Right atrium auricular region (tissue), 2 donors: ENCODE measurements around the gene CNTRL. TPM values are rescaled to one million over a fixed set of nuclear protein-coding genes. Genes with fewer than 3 reads are reported as not detected.

Experiments
- DNase-seq: peaks from one replicate; pipeline ENCODE4 v3.0.0-alpha.2; 2019; ENCODE audit warnings: low spot score
- H3K27ac ChIP-seq, 2 donors: fragments of 200-600 bp; sonication (generic); 1 replicate in 1 of 2; 2 replicates in 1 of 2; pipeline ENCODE4 v1.5.1; 2016 to 2019
- H3K27me3 ChIP-seq, 2 donors: fragments of 200-600 bp; sonication (generic); one replicate each; pipeline versions ENCODE4 v1.5.1 to v1.6.0; 2017 to 2019
- H3K36me3 ChIP-seq: fragments of 200-600 bp; sonication (generic); one replicate; pipeline ENCODE4 v1.5.1; 2016
- H3K4me1 ChIP-seq, 2 donors: fragments of 200-600 bp; sonication (generic); one replicate each; pipeline versions ENCODE4 v1.5.1 to v1.6.0; 2017 to 2019
- H3K4me3 ChIP-seq, 2 donors: fragments of 200-600 bp; sonication (generic); 1 replicate in 1 of 2; 2 replicates in 1 of 2; pipeline ENCODE4 v1.5.1; 2017 to 2019; ENCODE audit warnings: mild to moderate bottlenecking in 1 of 2, moderate library complexity in 1 of 2
- H3K9me3 ChIP-seq, 2 donors: fragments of 200-600 bp; sonication (generic); one replicate each; pipeline ENCODE4 v1.5.1; 2019
- CTCF ChIP-seq, 2 donors: fragments of 200-600 bp; sonication (generic); IDR thresholded peaks; one replicate each; pipeline ENCODE4 v1.5.1; 2019; ENCODE audit warnings: antibody characterized with exemption in 2 of 2
- total RNA-seq, 2 donors: library from RNA; depleted of rRNA; stranded (reverse); fragments of >200 nt; gene quantifications; one replicate each; pipeline ENCODE4 v1.1.0, GENCODE V29; 2016

Gene CNTRL
- total RNA-seq, 2 donors from 2014 or later = 3.3 to 6.0 TPM

DNA sequence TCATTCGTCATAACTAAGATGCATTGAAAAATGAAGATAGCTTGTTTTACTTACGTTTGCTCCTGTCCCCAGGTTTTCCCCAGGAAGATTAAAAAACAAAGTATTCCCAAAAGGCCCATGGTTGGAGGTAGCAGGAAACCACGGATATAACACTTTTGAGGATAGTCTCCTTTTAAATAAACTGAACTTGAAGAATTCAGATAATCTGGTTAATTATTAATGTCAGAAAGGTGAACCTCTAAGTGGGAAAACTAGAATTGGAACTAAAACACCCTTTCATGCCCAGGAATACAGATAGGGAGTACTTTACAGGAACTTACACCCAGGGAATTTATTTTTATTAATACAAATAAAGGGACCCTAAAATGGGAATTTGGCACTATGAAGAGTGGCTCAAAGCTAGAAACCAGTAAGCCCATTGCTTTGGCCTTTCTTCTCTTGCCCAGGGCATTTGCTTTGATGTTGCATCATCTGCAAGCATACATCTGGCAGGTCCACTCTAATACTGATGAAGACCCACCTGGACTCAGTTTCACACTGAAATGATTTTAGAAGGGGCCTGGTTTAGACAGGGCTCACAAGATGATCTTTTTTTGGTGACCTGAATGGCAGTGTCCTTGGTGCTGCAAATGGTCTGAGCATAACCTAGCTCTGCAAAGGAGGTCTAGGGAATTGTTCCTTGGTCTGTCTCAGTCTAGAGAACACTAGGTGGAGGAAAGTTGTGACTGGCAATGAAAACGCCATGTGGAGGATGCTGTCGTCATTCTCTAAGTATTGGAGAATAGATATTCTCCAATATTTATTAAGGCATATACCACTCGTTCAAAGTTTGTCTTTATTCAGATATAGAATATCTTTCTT is 24.4 kb upstream of the CNTRL start, which contains the start of gene C5:
C5 (minus strand) TSS at position 148 of the 861 bp plus-strand sequence; CDS start at position 119, 29 bp downstream.
- H3K27me3 ChIP-seq = no peaks in the 10 kb centered on the region
- no peak within 1 kb of the TSS for H3K27ac ChIP-seq
- no peak for TF ChIP-seq CTCF (IDR thresholded peaks at IDR 0.05)
- no peaks in the 10 kb centered on the region for H3K36me3 ChIP-seq
- DNase-seq = no peak
- no peaks in the 10 kb centered on the region for H3K4me1 ChIP-seq
- H3K9me3 ChIP-seq = no peaks in the 10 kb centered on the region
- H3K4me3 ChIP-seq = no peak within 1 kb of the TSS

- Histone ChIP-seq H3K4me1 (no peaks in the 10 kb centered on the region), H3K36me3 (no peaks in the 10 kb centered on the region), H3K27ac (no peak overlapping the region), H3K9me3 (peaks cover 0 to 9% of the 10 kb centered on the region in 2 donors), H3K4me3 (no peak overlapping the region), H3K27me3 (no peaks in the 10 kb centered on the region)
- DNase-seq = no peak
- no peak for TF ChIP-seq CTCF (IDR thresholded peaks at IDR 0.05)
These were observed 21.2 kb upstream of the CNTRL start for GRCh38 chr9:121053544-121053943.

- no peaks in the 10 kb centered on the region for H3K4me1 ChIP-seq
- no peak overlapping the region for H3K4me3 ChIP-seq
- no peaks in the 10 kb centered on the region for H3K36me3 ChIP-seq
- no peak for TF ChIP-seq CTCF (IDR thresholded peaks at IDR 0.05)
- peaks cover 0 to 9% of the 10 kb centered on the region in 2 donors for H3K9me3 ChIP-seq
- H3K27me3 ChIP-seq = no peaks in the 10 kb centered on the region
- no peak overlapping the region for H3K27ac ChIP-seq
- no peak for DNase-seq
These were observed 19.1 kb upstream of the CNTRL start for GRCh38 chr9:121055642-121056143.

DNA sequence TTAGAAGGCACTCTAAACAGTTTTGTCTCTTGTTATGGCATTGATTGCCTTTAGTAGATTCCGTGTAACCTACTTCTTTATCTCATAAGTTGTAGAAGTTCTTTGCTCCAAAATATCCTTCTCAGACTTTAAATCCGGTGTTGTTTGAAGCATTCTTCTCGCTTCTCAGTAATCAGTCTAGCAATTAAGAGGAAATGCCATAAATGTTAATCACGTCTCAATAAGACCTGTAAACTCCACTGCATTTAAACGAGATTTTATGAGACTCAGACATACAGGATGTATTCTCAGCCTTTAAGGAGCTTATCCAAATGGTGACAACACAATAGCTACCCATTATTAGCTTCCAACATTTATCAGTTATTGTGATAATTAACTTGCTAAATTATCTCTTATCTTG is 16.9 kb upstream of the CNTRL start:
- Histone ChIP-seq H3K4me3 (no peak overlapping the region), H3K27me3 (no peaks in the 10 kb centered on the region), H3K9me3 (peaks cover 0 to 9% of the 10 kb centered on the region in 2 donors), H3K27ac (no peak overlapping the region), H3K36me3 (no peaks in the 10 kb centered on the region), H3K4me1 (no peaks in the 10 kb centered on the region)
- DNase-seq = no peak
- TF ChIP-seq CTCF (IDR thresholded peaks at IDR 0.05) = no peak

- TF ChIP-seq CTCF (IDR thresholded peaks at IDR 0.05) = no peak
- no peaks in the 10 kb centered on the region for H3K36me3 ChIP-seq
- H3K9me3 ChIP-seq = peaks cover 0 to 9% of the 10 kb centered on the region in 2 donors
- no peaks in the 10 kb centered on the region for H3K4me1 ChIP-seq
- no peaks in the 10 kb centered on the region for H3K27me3 ChIP-seq
- DNase-seq = no peak
- no peak overlapping the region for H3K27ac ChIP-seq
- H3K4me3 ChIP-seq = no peak overlapping the region
These were observed 15.2 kb upstream of the CNTRL start for GRCh38 chr9:121059513-121059912.
